GM12874 (cell line): ENCODE data around the gene BBS2.

Source experiments
- TF ChIP-seq, protein P1 (sequence below): IDR thresholded peaks from 2 replicates; pipeline ENCODE4 v1.5.1; 2011; ENCODE audit warnings: low read depth, mild to moderate bottlenecking, control low read depth, low read length, moderate library complexity; ENCODE audit not compliant: insufficient read depth

The BBS2 gene

GRCh38 chr16:56538331-56538730 lies 18.5 kb upstream of the BBS2 start:
- TF ChIP-seq, protein P1, sequence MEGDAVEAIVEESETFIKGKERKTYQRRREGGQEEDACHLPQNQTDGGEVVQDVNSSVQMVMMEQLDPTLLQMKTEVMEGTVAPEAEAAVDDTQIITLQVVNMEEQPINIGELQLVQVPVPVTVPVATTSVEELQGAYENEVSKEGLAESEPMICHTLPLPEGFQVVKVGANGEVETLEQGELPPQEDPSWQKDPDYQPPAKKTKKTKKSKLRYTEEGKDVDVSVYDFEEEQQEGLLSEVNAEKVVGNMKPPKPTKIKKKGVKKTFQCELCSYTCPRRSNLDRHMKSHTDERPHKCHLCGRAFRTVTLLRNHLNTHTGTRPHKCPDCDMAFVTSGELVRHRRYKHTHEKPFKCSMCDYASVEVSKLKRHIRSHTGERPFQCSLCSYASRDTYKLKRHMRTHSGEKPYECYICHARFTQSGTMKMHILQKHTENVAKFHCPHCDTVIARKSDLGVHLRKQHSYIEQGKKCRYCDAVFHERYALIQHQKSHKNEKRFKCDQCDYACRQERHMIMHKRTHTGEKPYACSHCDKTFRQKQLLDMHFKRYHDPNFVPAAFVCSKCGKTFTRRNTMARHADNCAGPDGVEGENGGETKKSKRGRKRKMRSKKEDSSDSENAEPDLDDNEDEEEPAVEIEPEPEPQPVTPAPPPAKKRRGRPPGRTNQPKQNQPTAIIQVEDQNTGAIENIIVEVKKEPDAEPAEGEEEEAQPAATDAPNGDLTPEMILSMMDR, result no peak

GRCh38 chr16:56534847-56535383 lies 15.1 kb upstream of the BBS2 start:
- TF ChIP-seq, protein P1, result no peak

DNA sequence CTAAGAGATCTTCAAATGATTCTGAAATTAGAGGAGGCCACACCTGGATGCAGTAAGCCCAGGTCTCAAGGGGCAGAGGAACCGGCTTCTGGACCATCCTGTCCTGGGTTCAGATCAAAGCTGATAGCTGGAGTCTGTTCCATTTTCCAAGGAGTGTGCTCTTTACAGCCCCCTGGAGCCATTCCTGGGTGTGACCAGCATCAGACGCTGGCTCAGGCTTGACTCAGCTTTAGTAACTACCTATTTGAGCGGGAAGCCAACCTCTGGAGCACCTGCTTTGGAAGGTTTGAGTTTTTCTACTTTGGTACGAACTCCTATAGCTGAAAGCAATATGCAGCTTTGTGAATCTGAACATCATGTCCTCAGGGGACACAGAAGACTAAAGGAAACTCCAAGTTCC lies 12.9 kb upstream of the BBS2 start:
- TF ChIP-seq, protein P1, result no peak

DNA sequence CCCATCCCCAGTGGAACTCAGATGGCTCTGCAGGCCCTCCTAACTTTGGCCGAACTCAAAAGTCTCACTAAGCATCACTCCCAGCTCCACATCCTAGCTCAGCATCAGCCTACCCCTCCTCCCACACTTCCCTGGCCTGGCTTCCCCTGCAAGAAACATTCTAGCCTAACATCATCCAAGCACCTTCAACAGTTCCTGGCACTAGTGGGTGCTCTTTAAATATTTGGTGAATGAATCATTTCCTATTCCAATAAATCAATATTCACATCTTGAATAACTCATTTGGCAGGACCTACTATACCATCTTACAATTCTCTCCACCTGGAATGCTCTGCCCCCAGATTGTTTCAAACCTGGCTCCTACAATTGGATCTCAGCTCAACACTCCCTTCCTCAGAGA lies 11.0 kb upstream of the BBS2 start:
- TF ChIP-seq, protein P1, result no peak

DNA sequence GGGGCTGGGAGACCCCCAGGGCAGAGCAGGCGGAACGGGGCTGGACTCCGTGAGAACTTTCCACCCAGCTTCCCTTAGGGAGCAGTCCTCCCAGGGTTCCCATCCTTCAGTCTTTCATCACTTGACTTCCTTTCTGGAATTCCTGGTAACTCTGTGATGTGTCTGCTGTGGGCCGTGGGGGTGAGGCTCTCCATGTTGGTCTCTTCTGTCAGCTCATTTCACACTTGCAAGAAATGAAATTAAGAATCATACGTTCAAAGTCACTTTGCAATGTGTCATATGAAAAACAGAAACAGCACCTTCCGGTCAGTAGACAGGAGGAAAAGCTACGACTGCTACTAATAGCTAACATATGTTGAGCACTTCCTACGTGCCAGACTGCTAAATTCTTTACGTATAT lies 5.4 kb upstream of the BBS2 start:
- TF ChIP-seq, protein P1, result no peak

DNA sequence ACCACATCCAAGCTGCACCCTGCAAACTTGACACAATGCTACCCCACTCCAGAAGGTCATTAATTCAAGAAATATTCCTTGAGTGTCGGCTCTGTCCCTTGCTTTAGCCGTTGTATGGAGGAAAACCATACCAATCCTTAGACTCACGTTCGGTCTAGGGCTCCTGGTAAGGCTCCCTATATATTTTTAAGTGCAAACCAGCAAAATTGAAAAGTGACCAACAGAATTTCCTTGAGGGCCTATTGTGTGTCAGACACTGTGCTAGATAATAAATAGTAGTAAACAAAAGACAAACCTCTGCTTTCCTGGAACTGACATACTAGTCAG lies 390 bp upstream of the BBS2 start:
- TF ChIP-seq, protein P1, result no peak

GRCh38 chr16:56518425-56518824 lies 1.4 kb downstream of the BBS2 start:
- TF ChIP-seq, protein P1, result no peak

- TF ChIP-seq, protein P1, result no peak
These were observed 2.6 kb downstream of the BBS2 start for GRCh38 chr16:56517206-56517605.
